Lung (tissue), 12 donors: ENCODE measurements around the gene MAP4K3. TPM values are rescaled to one million over a fixed set of nuclear protein-coding genes. Genes with fewer than 3 reads are reported as not detected.
A peak's percentile ranks its signal among the peaks of the same experiment; 100 is the strongest.

Experiments
- ATAC-seq: fragments of 200-7000 bp; cut with Tn5 transposase; one replicate; pipeline ENCODE4 v1.9.1; 2020; ENCODE audit warnings: moderate number of reproducible peaks; ENCODE audit not compliant: insufficient read depth, low FRiP score
- DNase-seq, 3 donors: peaks; one replicate each; pipeline ENCODE4 v3.0.0-alpha.2; 2013 to 2017
- H3K27ac ChIP-seq, 2 donors: one replicate each; pipeline ENCODE4 v1.5.1; 2013; ENCODE audit warnings: mild to moderate bottlenecking in 2 of 2, moderate library complexity in 2 of 2, control low read depth in 1 of 2, inconsistent platforms in 1 of 2, low read depth in 1 of 2, low read length in 1 of 2
- H3K27me3 ChIP-seq, 3 donors: one replicate each; pipeline ENCODE4 v1.5.1; 2013; ENCODE audit warnings: low read length in 2 of 3; ENCODE audit not compliant: control insufficient read depth in 3 of 3, insufficient read depth in 3 of 3
- H3K36me3 ChIP-seq, 4 donors: one replicate each; pipeline ENCODE4 v1.5.1; 2013; ENCODE audit warnings: low read length in 4 of 4, mild to moderate bottlenecking in 1 of 4, moderate library complexity in 1 of 4; ENCODE audit not compliant: control insufficient read depth in 4 of 4, insufficient read depth in 4 of 4
- H3K4me1 ChIP-seq, 5 donors: one replicate each; pipeline ENCODE4 v1.5.1; 2013; ENCODE audit warnings: low read length in 5 of 5, mild to moderate bottlenecking in 2 of 5, moderate library complexity in 1 of 5; ENCODE audit not compliant: control insufficient read depth in 5 of 5, insufficient read depth in 5 of 5
- H3K4me3 ChIP-seq: one replicate; pipeline ENCODE4 v1.5.1; 2013; ENCODE audit warnings: mild to moderate bottlenecking, control low read depth, moderate library complexity
- H3K9ac ChIP-seq, 2 donors: one replicate each; pipeline ENCODE4 v1.5.1; 2013; ENCODE audit warnings: low read length in 2 of 2, control low read depth in 1 of 2; ENCODE audit not compliant: insufficient read depth in 1 of 2
- H3K9me3 ChIP-seq, 4 donors: one replicate each; pipeline ENCODE4 v1.5.1; 2013; ENCODE audit warnings: low read length in 3 of 4, mild to moderate bottlenecking in 1 of 4, moderate library complexity in 1 of 4; ENCODE audit not compliant: control insufficient read depth in 4 of 4, insufficient read depth in 3 of 4
- CTCF ChIP-seq: IDR thresholded peaks from 2 replicates; pipeline ENCODE4 v1.5.1; 2012; ENCODE audit warnings: mild to moderate bottlenecking; ENCODE audit errors: control extremely low read depth, extremely low read depth
- WGBS, 2 donors: extraction: QIAGEN DNeasy Blood & Tissue Kit; methylation state at CpG; one replicate each; pipeline ENCODE4 v1.1.7; 2013; 5-methylcytosine and 5-hydroxymethylcytosine counted together
- polyA plus RNA-seq, 2 donors: library from polyadenylated mRNA; stranded (reverse); fragments of 200-250 nt; gene quantifications; one replicate each; pipeline ENCODE4 v1.2.1, GENCODE V29; 2013
- total RNA-seq, 2 donors: library from RNA; depleted of rRNA in 1 of 2; stranded (reverse); fragments of >200 nt in 1 of 2; gene quantifications; one replicate each; pipeline ENCODE4 v1.2.1, GENCODE V29; 2014 to 2021
- donor health status: control.
- donor health status: control.
- donor health status: Bipolar disorder and iron deficiency.
- donor health status: healthy.
- donor health status: DM: yes; HTN: yes; CAD: no.

Gene MAP4K3
- total and polyA plus RNA-seq, 4 donors: 9.9 to 97.9 (median 27.1) TPM

DNA sequence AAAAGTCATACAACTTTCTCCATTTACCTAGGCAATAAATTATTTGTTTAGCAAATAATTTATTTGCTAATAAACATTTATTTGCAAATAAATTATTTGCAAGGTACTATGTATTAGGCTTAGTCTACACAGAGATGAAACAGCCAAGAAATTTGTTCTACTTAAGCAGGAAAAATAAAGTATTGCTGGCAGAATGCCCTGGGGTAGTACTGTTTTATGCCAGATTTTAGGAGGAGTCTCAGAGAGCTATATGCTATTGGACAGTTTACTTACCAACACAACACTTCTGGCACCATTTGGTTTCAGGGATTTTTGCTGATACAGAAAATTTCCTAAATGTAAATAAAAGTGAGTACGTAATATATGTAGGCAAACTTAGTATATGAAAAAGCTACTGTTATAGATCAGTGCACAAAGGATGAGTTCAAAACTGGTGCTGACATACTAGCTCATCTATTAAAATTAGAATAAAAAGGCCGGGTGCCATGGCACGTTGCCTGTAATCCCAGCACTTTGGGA is 170.1 kb downstream of the MAP4K3 start:
- no peak for TF ChIP-seq CTCF
- peaks cover 1 to 12% (median 8%) of the 10 kb centered on the region in 4 donors for H3K36me3 ChIP-seq

DNA sequence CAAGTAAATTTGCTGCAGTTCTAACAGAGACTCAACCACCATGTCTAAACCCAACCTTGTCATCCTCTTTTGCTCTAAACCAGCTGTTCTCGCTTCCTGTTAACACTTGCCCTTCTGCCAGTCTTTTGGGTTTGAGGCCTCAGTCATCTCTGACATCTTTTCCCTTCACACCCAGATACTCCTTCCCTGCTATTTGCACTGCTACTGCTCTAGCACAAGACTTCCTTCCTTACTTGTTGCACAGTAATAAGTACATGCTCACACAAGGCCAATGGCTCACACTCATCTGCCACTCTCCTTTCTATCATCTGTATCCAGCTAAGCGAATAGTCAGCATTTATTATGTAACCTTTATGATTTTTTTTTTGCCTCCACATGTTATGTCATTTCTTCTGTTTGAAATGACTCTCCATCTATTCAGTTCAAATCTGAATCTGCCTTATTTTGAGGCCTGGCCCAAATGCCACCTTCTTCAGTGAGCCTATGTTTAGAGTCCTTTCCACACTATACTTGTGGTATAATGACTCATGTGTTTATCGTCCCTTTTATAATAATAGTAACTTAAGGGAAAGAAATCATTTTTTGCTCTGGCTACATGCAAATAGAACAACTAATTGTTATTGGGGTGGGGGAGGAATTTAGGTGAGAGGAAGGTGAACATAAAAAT is 170.8 kb downstream of the MAP4K3 start:
- Histone ChIP-seq H3K9me3 (no peaks in the 10 kb centered on the region), H3K27ac (no peak overlapping the region), H3K4me1 (peaks cover 0 to 4% (median 0%) of the 10 kb centered on the region in 5 donors), H3K4me3 (no peak overlapping the region), H3K36me3 (peaks cover 0 to 12% (median 7%) of the 10 kb centered on the region in 4 donors), H3K9ac (no peak overlapping the region), H3K27me3 (no peaks in the 10 kb centered on the region)
- TF ChIP-seq CTCF: no peak
- DNase-seq: no peak
- WGBS, 2 donors: 86 to 87% methylated on average over 3 of the region's 3 CpGs
- no peak for ATAC-seq

More for the DNA sequence above, 170.1 kb downstream of the MAP4K3 start:
- ATAC-seq (no peak), DNase-seq (peak in 2 of 3 donors; percentile 55 to 67)
- no peaks in the 10 kb centered on the region for H3K27me3 ChIP-seq
- H3K9ac ChIP-seq: no peak overlapping the region
- H3K27ac ChIP-seq: no peak overlapping the region
- no peaks in the 10 kb centered on the region for H3K9me3 ChIP-seq
- peaks cover 0 to 4% (median 0%) of the 10 kb centered on the region in 5 donors for H3K4me1 ChIP-seq
- no peak overlapping the region for H3K4me3 ChIP-seq
- 95 to 96% methylated on average over 3 of the region's 3 CpGs for WGBS, 2 donors

GRCh38 chr2:39265315-39265714 is 171.8 kb downstream of the MAP4K3 start:
- Histone ChIP-seq H3K4me1 (peaks cover 0 to 4% (median 0%) of the 10 kb centered on the region in 5 donors), H3K4me3 (no peak overlapping the region), H3K27me3 (no peaks in the 10 kb centered on the region), H3K9me3 (no peaks in the 10 kb centered on the region), H3K36me3 (peaks cover 0 to 16% (median 9%) of the 10 kb centered on the region in 4 donors), H3K27ac (no peak overlapping the region), H3K9ac (no peak overlapping the region)
- DNase-seq: no peak
- ATAC-seq: no peak
- no peak for TF ChIP-seq CTCF
- 89 to 95% methylated on average over 2 of the region's 2 CpGs for WGBS, 2 donors
